ENCODE results near the gene TRAPPC12. TPM values are rescaled to one million over a fixed set of nuclear protein-coding genes. Genes with fewer than 3 reads are reported as not detected.

Gene TRAPPC12
- total RNA-seq, 1 experiment from 2014 or later: 69.1 TPM

- DNase-seq: no peak
- no peak overlapping the region for H3K4me3 ChIP-seq (ENCODE audit: low read length)
- H3K79me2 ChIP-seq (ENCODE audit: low read length): peaks cover 74% of the 10 kb centered on the region
- no peak overlapping the region for H3K4me2 ChIP-seq (ENCODE audit: low read depth, low read length, poor library complexity, severe bottlenecking)
- no peaks in the 10 kb centered on the region for H3K9me2 ChIP-seq (replicated peaks; ENCODE audit: insufficient read depth, low read length)
- H3K9me3 ChIP-seq (ENCODE audit: low read length): no peaks in the 10 kb centered on the region
- peaks cover 13% of the 10 kb centered on the region for H3K4me1 ChIP-seq (ENCODE audit: low read length)
- no peak overlapping the region for H3K9ac ChIP-seq (ENCODE audit: low read length)
- no peak overlapping the region for H3K27ac ChIP-seq (ENCODE audit: low read length)
- H3K27me3 ChIP-seq (ENCODE audit: low read length): no peaks in the 10 kb centered on the region
- no peaks in the 10 kb centered on the region for H4K20me1 ChIP-seq (ENCODE audit: insufficient read depth, low read depth, low read length)
- H3K36me3 ChIP-seq (ENCODE audit: insufficient read depth, low read length): peaks cover 36% of the 10 kb centered on the region; the same call in 1 of the 2 replicates
- H2AFZ ChIP-seq (ENCODE audit: low read length): no peak overlapping the region
Observed at GRCh38 chr2:3405876-3406275, 26.4 kb downstream of the TRAPPC12 start.

GRCh38 chr2:3406501-3406900 is 27.0 kb downstream of the TRAPPC12 start:
- no peak overlapping the region for H2AFZ ChIP-seq (ENCODE audit: low read length)
- no peak overlapping the region for H3K27ac ChIP-seq (ENCODE audit: low read length)
- peaks cover 39% of the 10 kb centered on the region; the same call in 1 of the 2 replicates for H3K36me3 ChIP-seq (ENCODE audit: insufficient read depth, low read length)
- H3K4me1 ChIP-seq (ENCODE audit: low read length): peaks cover 13% of the 10 kb centered on the region
- H3K79me2 ChIP-seq (ENCODE audit: low read length): peaks cover 78% of the 10 kb centered on the region
- no peaks in the 10 kb centered on the region for H4K20me1 ChIP-seq (ENCODE audit: insufficient read depth, low read depth, low read length)
- no peak overlapping the region for H3K4me3 ChIP-seq (ENCODE audit: low read length)
- no peaks in the 10 kb centered on the region for H3K9me3 ChIP-seq (ENCODE audit: low read length)
- no peak overlapping the region for H3K4me2 ChIP-seq (ENCODE audit: low read depth, low read length, poor library complexity, severe bottlenecking)
- no peaks in the 10 kb centered on the region for H3K27me3 ChIP-seq (ENCODE audit: low read length)
- no peaks in the 10 kb centered on the region for H3K9me2 ChIP-seq (replicated peaks; ENCODE audit: insufficient read depth, low read length)
- H3K9ac ChIP-seq (ENCODE audit: low read length): no peak overlapping the region
- no peak for DNase-seq

- no peak for DNase-seq
- Histone ChIP-seq H2AFZ (ENCODE audit: low read length) (no peak overlapping the region), H3K4me2 (ENCODE audit: low read depth, low read length, poor library complexity, severe bottlenecking) (no peak overlapping the region), H3K79me2 (ENCODE audit: low read length) (peaks cover 85% of the 10 kb centered on the region), H4K20me1 (ENCODE audit: insufficient read depth, low read depth, low read length) (no peaks in the 10 kb centered on the region), H3K9me3 (ENCODE audit: low read length) (no peaks in the 10 kb centered on the region), H3K27me3 (ENCODE audit: low read length) (no peaks in the 10 kb centered on the region), H3K9me2 (replicated peaks; ENCODE audit: insufficient read depth, low read length) (no peaks in the 10 kb centered on the region), H3K4me3 (ENCODE audit: low read length) (no peak overlapping the region), H3K4me1 (ENCODE audit: low read length) (peaks cover 3% of the 10 kb centered on the region), H3K27ac (ENCODE audit: low read length) (no peak overlapping the region), H3K9ac (ENCODE audit: low read length) (no peak overlapping the region), H3K36me3 (ENCODE audit: insufficient read depth, low read length) (peaks cover 29% of the 10 kb centered on the region; the same call in 1 of the 2 replicates)
Observed at GRCh38 chr2:3408781-3409180, 29.3 kb downstream of the TRAPPC12 start.

DNA sequence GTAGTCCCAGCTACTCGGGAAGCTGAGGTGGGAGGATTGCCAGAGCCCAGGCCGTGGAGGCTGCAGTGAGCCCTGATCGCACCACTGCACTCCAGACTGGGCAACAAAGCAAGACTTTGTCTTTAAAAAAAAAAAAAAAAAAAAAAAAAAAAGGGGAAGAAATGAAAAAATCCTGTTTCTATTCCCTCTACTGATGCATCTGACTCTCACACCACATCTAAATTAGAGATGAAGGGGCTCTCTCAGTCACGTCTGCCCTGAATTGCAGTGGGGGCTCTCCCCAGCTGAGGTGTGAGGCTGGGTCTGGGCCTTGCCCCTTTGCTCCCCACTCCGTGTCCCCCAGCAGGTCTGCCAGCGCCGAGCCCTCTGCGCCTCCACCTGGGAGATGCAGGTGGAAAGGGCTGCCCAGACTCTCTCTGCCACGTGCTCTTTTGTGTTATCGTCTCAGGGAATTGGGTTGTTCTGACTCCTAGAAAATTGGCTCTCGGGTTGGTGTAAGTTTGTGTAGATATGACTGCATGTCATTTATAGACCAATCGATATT is 30.2 kb downstream of the TRAPPC12 start:
- DNase-seq: no peak
- Histone ChIP-seq H3K36me3 (ENCODE audit: insufficient read depth, low read length) (peaks cover 23% of the 10 kb centered on the region), H3K9me3 (ENCODE audit: low read length) (no peaks in the 10 kb centered on the region), H4K20me1 (ENCODE audit: insufficient read depth, low read depth, low read length) (no peaks in the 10 kb centered on the region), H3K79me2 (ENCODE audit: low read length) (peaks cover 80% of the 10 kb centered on the region), H2AFZ (ENCODE audit: low read length) (no peak overlapping the region), H3K4me1 (ENCODE audit: low read length) (peaks cover 2% of the 10 kb centered on the region), H3K9me2 (replicated peaks; ENCODE audit: insufficient read depth, low read length) (no peaks in the 10 kb centered on the region), H3K9ac (ENCODE audit: low read length) (no peak overlapping the region), H3K27me3 (ENCODE audit: low read length) (no peaks in the 10 kb centered on the region), H3K4me3 (ENCODE audit: low read length) (no peak overlapping the region), H3K4me2 (ENCODE audit: low read depth, low read length, poor library complexity, severe bottlenecking) (no peak overlapping the region), H3K27ac (ENCODE audit: low read length) (no peak overlapping the region)

DNA sequence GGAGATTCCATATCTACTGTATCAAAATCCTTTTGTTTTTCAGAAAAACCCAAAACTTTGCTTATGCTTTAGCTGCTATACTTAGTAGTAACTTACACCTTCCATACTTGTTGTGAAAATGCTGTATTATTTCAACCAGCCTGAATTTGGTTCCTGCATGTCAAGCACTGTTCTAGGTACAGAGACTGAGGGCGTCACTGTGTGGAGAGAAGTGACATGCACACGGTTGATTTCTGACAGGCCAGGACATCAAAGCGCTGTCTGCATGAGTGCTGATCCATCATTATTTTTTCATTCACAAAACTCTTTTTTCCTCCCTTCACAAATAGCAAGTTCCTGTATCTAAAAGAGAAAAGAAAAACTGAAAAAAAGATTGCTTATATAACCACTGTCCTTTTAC is 31.6 kb downstream of the TRAPPC12 start:
- Histone ChIP-seq H3K36me3 (ENCODE audit: insufficient read depth, low read length) (peaks cover 26% of the 10 kb centered on the region), H4K20me1 (ENCODE audit: insufficient read depth, low read depth, low read length) (no peaks in the 10 kb centered on the region), H3K4me3 (ENCODE audit: low read length) (no peak overlapping the region)

DNA sequence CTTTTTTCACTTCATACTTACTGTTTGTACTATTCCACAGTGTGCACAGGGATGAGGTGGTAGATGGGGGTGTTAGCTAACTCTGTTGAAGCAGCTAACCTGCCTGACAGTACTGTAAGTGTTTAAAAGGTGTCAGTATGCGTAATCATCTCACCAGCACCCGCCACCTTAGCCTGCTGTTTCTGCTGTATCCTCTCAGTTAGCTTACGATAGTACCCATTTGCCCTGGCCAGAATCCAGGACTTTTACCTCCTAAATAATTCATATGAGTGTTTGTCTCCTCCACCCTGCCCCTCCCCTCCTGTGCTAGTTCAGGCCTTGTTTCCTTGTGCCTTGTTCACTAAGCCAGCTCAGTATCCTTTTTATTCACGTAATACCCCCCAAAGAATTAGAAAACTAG is 34.2 kb downstream of the TRAPPC12 start:
- Histone ChIP-seq H3K9me3 (ENCODE audit: low read length) (no peaks in the 10 kb centered on the region), H4K20me1 (ENCODE audit: insufficient read depth, low read depth, low read length) (no peaks in the 10 kb centered on the region), H3K4me1 (ENCODE audit: low read length) (peaks cover 2% of the 10 kb centered on the region), H3K27me3 (ENCODE audit: low read length) (no peaks in the 10 kb centered on the region), H3K36me3 (ENCODE audit: insufficient read depth, low read length) (peaks cover 20% of the 10 kb centered on the region), H3K79me2 (ENCODE audit: low read length) (peaks cover 60% of the 10 kb centered on the region), H2AFZ (ENCODE audit: low read length) (no peak overlapping the region), H3K4me2 (ENCODE audit: low read depth, low read length, poor library complexity, severe bottlenecking) (no peak overlapping the region), H3K27ac (ENCODE audit: low read length) (no peak overlapping the region), H3K9me2 (replicated peaks; ENCODE audit: insufficient read depth, low read length) (no peaks in the 10 kb centered on the region), H3K9ac (ENCODE audit: low read length) (no peak overlapping the region), H3K4me3 (ENCODE audit: low read length) (no peak overlapping the region)
- no peak for DNase-seq

More for the DNA sequence above, 31.6 kb downstream of the TRAPPC12 start:
- Histone ChIP-seq H3K9me2 (replicated peaks; ENCODE audit: insufficient read depth, low read length) (no peaks in the 10 kb centered on the region), H3K4me1 (ENCODE audit: low read length) (peaks cover 2% of the 10 kb centered on the region), H3K4me2 (ENCODE audit: low read depth, low read length, poor library complexity, severe bottlenecking) (no peak overlapping the region), H3K9ac (ENCODE audit: low read length) (no peak overlapping the region), H3K27me3 (ENCODE audit: low read length) (no peaks in the 10 kb centered on the region), H3K27ac (ENCODE audit: low read length) (no peak overlapping the region), H2AFZ (ENCODE audit: low read length) (no peak overlapping the region), H3K9me3 (ENCODE audit: low read length) (no peaks in the 10 kb centered on the region), H3K79me2 (ENCODE audit: low read length) (peaks cover 71% of the 10 kb centered on the region)
- DNase-seq: no peak

- Histone ChIP-seq H3K9ac (ENCODE audit: low read length) (no peak overlapping the region), H2AFZ (ENCODE audit: low read length) (no peak overlapping the region), H3K4me2 (ENCODE audit: low read depth, low read length, poor library complexity, severe bottlenecking) (no peak overlapping the region), H3K79me2 (ENCODE audit: low read length) (peaks cover 54% of the 10 kb centered on the region), H3K4me1 (ENCODE audit: low read length) (peaks cover under 1% of the 10 kb centered on the region), H3K9me2 (replicated peaks; ENCODE audit: insufficient read depth, low read length) (no peaks in the 10 kb centered on the region), H3K4me3 (ENCODE audit: low read length) (no peak overlapping the region), H4K20me1 (ENCODE audit: insufficient read depth, low read depth, low read length) (no peaks in the 10 kb centered on the region), H3K27ac (ENCODE audit: low read length) (no peak overlapping the region), H3K27me3 (ENCODE audit: low read length) (no peaks in the 10 kb centered on the region), H3K9me3 (ENCODE audit: low read length) (no peaks in the 10 kb centered on the region), H3K36me3 (ENCODE audit: insufficient read depth, low read length) (peaks cover 20% of the 10 kb centered on the region)
- no peak for DNase-seq
Observed at GRCh38 chr2:3414133-3414860, 34.8 kb downstream of the TRAPPC12 start.

- Histone ChIP-seq H4K20me1 (ENCODE audit: insufficient read depth, low read depth, low read length) (no peaks in the 10 kb centered on the region), H3K9ac (ENCODE audit: low read length) (no peak overlapping the region), H3K9me3 (ENCODE audit: low read length) (no peaks in the 10 kb centered on the region), H3K27me3 (ENCODE audit: low read length) (no peaks in the 10 kb centered on the region), H2AFZ (ENCODE audit: low read length) (no peak overlapping the region), H3K36me3 (ENCODE audit: insufficient read depth, low read length) (peaks cover 29% of the 10 kb centered on the region), H3K4me3 (ENCODE audit: low read length) (no peak overlapping the region), H3K4me2 (ENCODE audit: low read depth, low read length, poor library complexity, severe bottlenecking) (no peak overlapping the region), H3K27ac (ENCODE audit: low read length) (no peak overlapping the region), H3K9me2 (replicated peaks; ENCODE audit: insufficient read depth, low read length) (no peaks in the 10 kb centered on the region), H3K79me2 (ENCODE audit: low read length) (peaks cover 25% of the 10 kb centered on the region), H3K4me1 (ENCODE audit: low read length) (peaks cover 31% of the 10 kb centered on the region)
- DNase-seq: no peak
Observed at GRCh38 chr2:3418766-3419404, 39.4 kb downstream of the TRAPPC12 start.

Measured in Karpas-422 (cell line).